G401.6 (cell line): ENCODE measurements around the gene KIR2DL1.
"Not testable (repeated sequence)": the region's sequence is repeated elsewhere in the genome, so short reads cannot be mapped to it uniquely, and the experiment has no call there.

Source experiments
- FAIRE-seq: peaks from 2 replicates; lab custom pipeline; 2012; peaks lifted over from hg19 to GRCh38; lab: Jason Lieb, UNC

KIR2DL1 gene

DNA sequence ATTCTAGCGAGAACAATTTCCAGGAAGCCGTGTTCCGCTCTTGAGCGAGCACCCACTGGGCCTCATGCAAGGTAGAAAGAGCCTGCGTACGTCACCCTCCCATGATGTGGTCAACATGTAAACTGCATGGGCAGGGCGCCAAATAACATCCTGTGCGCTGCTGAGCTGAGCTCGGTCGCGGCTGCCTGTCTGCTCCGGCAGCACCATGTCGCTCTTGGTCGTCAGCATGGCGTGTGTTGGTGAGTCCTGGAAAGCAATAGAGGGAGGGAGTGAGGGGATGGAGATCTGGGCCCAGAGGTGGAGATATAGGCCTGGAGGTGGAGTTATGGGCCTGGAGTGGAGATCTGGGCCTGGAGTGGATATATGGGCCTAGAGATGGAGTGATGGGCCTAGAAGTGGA is at the start of gene KIR2DL1:
Gene KIR2DL1 (plus strand): TSS at position 148 of the 400 bp plus-strand sequence. CDS start 58 bp downstream, at position 206.
- FAIRE-seq, result not testable (repeated sequence)

DNA sequence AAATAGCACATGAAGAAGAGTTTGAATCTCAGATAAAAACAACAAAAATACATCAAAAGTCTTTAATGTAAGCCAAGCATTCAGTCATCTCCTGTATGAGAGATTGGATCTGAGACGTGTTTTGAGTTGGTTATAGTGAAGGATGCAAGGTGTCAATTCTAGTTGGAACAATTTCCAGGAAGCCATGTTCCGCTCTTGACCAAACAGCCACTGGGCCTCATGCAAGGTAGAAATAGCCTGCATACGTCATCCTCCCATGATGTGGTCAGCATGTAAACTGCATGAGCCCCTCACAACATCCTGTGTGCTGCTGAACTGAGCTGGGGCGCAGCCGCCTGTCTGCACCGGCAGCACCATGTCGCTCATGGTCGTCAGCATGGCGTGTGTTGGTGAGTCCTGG is 45.5 kb upstream of the KIR2DL1 start, which contains the start of gene KIR3DL3:
Gene KIR3DL3 (plus strand): TSS at position 301 of the 400 bp plus-strand sequence. CDS start 55 bp downstream, at position 356.
- FAIRE-seq, result no peak

DNA sequence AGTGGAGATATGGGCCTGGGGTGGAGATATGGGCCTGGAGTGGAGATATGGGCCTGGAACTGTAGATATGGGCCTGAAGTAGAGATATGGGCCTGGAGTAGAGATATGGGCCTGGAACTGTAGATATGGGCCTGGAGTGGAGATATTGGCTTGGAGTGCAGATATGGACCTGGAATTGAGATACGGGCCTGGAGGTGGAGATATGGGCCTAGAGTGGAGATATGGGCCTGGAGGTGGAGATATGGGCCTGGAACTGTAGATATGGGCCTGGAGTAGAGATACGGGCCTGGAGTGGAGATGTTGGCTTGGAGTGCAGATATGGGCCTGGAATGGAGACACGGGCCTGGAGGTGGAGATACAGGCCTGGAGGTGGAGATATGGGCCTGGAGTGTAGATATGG is 44.9 kb upstream of the KIR2DL1 start:
- FAIRE-seq, result no peak

DNA sequence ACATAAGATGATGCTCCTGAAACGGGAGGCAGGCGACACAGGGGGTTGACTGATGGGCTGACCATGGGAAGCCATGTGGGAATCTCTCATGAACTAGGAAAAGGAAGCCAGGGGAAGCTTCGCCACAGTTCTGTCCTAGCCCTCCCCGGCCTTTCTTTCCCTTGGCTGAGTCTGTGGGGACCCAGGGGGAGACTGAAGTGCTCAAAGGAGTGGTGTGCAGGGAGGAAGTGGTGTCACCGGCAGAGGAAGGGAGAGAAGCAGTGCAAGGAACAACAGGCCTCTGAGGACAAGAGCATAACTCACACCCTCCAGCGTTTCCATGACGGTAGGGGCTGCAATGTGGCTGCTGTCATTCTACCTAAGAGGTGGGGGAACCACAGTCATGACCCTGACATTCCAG is 44.3 kb upstream of the KIR2DL1 start:
- FAIRE-seq, result no peak

DNA sequence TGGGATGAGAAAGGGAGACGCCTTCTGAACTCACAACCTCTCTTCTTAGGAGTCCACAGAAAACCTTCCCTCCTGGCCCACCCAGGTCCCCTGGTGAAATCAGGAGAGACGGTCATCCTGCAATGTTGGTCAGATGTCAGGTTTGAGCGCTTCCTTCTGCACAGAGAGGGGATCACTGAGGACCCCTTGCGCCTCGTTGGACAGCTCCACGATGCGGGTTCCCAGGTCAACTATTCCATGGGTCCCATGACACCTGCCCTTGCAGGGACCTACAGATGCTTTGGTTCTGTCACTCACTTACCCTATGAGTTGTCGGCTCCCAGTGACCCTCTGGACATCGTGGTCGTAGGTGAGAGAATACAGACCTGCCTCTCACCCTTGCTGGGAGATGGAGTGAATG is 42.0 kb upstream of the KIR2DL1 start:
- no peak for FAIRE-seq

DNA sequence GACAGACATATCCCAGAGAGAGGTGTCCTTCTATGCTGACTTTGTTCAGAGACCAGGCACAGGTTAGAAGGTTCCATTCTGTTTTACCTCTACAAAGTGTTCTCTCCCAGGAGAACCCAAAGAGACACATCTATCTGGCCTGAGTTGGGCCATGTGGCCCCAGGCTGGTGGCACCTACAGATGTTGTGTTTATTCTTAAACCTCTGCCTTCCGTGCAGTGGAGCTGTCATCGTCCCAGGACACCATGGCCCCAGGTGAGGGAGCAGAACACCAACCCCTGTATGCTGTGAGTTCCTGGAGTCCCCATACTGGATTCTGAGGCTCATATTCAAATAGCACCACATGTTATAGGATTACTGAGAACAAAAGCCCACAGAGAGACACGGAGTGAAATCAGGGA is 41.4 kb upstream of the KIR2DL1 start:
- FAIRE-seq, result no peak

DNA sequence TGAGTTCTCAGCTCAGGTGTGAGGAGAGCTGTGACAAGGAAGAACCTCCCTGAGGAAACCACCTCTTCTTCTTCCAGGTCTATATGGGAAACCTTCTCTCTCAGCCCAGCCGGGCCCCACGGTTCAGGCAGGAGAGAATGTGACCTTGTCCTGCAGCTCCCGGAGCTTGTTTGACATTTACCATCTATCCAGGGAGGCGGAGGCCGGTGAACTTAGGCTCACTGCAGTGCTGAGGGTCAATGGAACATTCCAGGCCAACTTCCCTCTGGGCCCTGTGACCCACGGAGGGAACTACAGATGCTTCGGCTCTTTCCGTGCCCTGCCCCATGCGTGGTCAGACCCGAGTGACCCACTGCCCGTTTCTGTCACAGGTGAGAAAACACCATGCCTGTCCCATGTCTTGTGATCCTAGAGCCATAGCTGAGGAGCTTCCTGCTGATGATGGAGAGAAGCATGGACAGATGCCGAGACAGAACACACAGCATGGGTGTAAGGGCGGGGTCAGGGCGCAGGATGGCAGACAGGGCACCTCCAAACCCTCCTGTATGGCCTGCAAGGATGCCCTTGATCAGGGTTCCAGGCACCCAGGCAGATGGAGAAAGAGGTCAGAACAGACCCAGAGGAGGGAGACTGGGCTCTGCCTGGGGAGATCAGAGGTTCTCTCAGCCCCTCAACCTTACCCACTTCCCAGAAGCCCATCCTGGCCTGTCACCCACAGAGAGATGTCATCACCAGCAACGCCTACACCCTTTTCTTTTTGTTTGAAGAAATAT is 40.0 kb upstream of the KIR2DL1 start:
- FAIRE-seq, result no peak

DNA sequence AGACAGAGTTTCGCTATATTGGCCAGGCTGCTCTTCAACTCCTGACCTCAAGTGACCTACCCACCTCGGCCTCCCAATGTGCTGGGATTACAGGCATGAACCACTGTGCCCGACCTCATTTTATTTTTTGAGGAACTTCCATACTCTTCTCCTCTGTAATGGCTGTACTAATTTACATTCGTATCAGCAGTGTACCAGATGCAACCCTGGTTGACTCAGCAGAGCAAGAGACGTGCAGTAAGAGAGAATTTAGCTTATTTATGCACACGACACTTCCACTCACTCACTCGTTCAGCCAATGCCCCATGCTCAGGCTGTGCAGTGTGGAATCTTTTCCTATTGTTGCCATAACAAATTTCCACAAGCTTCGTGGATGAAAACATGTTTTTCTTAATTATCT is 38.4 kb upstream of the KIR2DL1 start:
- FAIRE-seq, result no peak

DNA sequence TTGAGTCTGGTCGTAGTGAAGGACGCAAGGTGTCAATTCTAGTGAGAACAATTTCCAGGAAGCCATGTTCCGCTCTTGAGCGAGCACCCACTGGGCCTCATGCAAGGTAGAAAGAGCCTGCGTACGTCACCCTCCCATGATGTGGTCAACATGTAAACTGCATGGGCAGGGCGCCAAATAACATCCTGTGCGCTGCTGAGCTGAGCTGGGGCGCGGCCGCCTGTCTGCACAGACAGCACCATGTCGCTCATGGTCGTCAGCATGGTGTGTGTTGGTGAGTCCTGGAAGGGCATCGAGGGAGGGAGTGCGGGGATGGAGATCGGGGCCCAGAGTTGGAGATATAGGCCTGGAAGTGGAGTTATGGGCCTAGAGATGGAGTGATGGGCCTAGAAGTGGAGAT is 31.3 kb upstream of the KIR2DL1 start, which contains the start of gene KIR2DL3:
Gene KIR2DL3 (plus strand): TSS at position 208 of the 400 bp plus-strand sequence. CDS start 33 bp downstream, at position 241.
- not testable (repeated sequence) for FAIRE-seq

DNA sequence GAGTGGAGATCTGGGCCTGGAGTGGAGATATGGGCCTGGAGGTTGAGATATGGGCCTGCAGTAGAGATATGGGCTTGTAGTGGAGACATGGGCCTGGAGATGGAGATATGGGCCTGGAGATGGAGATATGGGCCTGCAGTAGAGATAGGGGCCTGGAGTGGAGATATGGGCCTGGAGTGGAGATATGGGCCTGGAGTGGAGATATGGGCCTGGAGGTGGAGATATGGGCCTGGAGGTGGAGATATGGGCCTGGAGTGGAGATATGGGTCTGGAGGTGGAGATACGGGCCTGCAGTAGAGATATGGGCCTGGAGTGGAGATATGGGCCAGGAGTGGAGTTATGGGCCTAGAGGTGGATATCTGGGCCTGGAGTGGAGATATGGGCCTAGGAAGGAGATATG is 30.9 kb upstream of the KIR2DL1 start:
- FAIRE-seq, result no peak

DNA sequence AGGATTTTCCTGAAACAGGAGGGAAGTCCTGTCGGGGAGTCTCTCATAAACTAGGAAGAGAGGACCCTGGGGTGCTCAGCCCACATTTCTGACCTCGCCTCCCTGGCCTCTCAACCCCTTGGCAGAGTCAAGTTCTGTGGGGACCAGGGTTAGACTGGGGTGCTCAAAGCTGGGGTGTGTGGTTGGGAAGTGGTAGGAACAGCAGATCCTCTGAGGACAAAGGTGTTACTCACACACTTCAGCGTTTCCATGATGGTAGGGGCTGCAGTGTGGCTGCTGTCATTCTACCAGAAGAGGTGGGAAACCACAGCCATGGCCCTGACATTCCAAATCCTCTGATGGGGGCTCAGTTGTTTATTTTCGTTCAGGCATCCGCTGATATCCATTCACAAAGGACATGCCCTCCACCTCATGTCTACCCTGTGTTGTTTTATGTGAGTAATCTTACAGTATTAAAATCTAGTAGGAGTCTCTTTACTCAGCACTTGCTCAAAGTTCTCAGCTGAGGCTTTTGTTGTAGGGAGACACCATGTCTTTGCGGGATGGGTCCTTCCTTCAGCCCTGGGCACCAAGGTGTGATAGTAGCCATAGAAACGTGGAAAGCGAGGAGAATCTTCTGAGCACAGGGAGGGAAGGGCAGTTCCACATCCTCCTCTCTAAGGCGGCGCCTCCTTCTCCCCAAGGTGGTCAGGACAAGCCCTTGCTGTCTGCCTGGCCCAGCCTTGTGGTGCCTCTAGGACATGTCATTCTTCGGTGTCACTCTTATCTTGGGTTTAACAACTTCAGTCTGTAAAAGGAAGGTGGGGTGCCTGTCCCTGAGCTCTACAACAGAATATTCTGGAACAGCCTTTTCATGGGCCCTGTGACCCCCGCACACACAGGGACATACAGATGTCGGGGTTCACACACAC is 29.8 kb upstream of the KIR2DL1 start:
- FAIRE-seq, result no peak

DNA sequence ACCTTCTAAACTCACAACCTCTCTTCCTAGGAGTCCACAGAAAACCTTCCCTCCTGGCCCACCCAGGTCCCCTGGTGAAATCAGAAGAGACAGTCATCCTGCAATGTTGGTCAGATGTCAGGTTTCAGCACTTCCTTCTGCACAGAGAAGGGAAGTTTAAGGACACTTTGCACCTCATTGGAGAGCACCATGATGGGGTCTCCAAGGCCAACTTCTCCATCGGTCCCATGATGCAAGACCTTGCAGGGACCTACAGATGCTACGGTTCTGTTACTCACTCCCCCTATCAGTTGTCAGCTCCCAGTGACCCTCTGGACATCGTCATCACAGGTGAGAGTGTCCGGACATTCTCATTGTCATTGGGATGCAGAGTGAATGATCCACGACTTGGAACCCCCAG is 27.6 kb upstream of the KIR2DL1 start:
- not testable (repeated sequence) for FAIRE-seq

DNA sequence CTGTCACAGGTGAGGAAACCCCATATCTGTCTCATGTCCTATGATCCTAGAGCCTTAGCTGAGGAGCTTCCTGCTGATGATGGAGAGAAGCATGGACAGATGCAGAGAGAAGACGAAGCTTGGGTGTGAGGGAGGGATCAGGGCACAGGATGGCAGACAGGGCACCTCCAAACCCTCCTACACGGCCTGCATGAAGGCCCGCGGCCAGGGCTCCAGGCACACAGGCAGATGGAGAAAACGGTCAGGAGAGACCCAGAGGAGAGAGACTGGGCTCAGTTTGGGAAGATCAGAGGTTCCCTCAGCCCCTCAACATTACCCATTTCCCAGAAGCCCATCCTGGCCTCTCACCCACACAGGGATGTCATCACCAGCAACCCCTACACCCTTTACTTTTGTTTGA is 25.5 kb upstream of the KIR2DL1 start:
- not testable (repeated sequence) for FAIRE-seq

DNA sequence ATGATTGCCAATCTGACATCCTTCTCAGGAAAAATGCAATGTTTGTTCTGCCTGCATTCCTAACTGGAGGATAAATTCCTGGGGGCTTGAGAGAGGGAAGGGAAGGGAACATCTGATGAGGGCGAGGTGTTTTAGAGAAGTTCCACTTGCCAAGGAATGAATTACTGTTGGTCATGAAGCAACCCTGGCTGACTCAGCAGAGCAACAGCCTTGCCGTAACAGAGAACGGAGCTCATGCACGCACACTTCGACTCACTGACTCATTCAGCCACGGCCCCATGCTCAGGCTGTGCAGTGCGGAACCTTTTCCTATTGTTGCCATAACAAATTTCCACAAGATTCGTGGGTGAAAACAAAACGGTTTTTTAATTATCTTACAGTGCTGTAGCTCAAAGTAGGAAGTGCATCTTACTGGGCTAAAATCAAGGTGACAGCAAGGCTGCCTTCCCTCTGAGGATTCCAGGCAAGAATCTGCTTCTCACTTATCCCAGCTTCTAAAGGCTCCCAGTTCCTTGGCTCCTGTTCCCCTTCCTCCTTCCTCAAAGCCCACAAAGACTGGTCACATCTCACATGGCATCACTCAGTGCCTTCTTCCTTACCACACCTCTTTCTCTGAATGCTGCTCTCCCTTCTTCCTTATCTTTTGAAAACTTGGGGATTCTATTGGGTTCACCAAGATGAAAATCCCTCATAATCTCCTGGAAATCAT is 21.8 kb upstream of the KIR2DL1 start:
- FAIRE-seq, result not testable (repeated sequence)

DNA sequence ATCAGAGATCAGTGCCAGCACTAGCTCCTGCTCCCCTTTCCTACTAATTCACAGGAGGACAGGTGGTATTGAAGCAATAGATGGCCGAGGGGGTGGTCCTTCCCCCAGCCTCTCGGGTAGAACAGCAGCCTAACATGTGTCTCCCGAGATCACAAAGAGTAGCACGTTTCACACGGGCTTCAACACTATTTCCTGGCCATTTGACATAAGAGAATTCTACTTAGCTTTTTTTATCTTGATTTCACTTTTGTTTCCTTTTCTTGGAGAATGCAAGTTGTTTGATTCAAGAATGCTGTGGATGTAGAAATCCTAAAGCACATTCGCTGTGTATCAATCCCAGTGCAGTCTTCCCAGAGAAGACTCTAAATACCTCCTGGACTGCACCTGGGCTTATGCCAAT is 19.3 kb upstream of the KIR2DL1 start:
- FAIRE-seq, result not testable (repeated sequence)

DNA sequence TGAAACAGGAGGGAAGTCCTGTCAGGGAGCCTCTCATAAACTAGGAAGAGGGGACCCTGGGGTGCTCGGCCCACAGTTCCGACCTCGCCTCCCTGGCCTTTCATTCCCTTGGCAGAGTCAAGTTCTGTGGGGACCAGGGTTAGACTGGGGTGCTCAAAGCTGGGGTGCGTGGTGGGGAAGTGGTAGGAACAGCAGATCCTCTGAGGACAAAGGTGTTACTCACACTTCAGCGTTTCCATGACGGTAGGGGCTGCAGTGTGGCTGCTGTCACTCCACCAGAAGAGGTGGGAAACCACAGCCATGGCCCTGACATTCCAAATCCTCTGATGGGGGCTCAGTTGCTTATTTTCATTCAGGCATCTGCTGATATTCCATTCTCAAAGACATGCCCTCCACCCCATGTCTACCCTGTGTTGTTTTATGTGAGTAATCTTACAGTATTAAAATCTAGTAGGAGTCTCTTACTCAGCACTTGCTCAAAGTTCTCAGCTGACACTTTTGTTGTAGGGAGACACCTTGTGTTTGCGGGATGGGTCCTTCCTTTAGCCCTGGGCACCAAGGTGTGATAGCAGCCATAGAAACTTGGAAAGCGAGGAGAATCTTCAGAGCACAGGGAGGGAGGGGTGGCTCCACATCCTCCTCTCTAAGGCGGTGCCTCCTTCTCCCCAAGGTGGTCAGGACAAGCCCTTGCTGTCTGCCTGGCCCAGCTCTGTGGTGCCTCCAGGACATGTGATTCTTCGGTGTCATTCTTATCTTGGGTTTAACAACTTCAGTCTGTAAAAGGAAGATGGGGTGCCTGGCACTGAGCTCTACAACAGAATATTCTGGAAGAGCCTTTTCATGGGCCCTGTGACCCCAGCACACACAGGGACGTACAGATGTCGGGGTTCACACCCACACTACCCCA is 13.1 kb upstream of the KIR2DL1 start:
- FAIRE-seq, result not testable (repeated sequence)

DNA sequence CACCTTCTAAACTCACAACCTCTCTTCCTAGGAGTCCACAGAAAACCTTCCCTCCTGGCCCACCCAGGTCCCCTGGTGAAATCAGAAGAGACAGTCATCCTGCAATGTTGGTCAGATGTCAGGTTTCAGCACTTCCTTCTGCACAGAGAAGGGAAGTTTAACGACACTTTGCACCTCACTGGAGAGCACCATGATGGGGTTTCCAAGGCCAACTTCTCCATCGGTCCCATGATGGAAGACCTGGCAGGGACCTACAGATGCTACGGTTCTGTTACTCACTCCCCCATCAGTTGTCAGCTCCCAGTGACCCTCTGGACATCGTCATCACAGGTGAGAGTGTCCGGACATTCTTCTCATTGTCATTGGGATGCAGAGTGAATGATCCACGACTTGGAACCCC is 11.0 kb upstream of the KIR2DL1 start:
- not testable (repeated sequence) for FAIRE-seq

DNA sequence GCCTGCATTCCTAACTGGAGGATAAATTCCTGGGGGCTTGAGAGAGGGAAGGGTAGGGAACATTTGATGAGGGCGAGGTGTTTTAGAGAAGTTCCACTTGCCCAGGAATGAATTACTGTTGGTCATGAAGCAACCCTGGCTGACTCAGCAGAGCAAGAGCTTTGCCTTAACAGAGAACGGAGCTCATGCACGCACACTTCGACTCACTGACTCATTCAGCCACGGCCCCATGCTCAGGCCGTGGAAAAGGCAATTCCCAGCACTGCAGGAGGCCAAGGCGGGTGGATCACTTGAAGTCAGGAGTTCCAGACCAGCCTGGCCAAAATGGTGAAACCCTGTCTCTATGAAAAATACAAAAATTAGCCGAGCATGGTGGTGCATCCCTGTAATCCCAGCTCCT is 5.4 kb upstream of the KIR2DL1 start:
- FAIRE-seq, result not testable (repeated sequence)

DNA sequence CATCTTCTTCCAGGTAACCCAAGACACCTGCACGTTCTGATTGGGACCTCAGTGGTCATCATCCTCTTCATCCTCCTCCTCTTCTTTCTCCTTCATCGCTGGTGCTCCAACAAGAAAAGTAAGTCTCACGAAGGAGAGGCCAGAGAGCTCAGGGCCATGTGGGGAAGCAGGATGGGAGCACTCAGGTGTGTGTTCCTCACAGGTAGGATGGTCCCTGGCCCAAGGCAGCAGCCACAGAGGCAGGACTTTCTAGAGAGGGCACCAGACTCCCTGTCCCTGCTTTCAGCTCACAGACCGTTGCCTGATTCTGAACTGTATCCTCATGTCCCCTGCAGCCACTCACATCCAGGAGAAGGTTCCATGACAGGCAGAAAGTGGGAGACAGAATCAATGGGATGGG is 3.1 kb upstream of the KIR2DL1 start:
- FAIRE-seq, result not testable (repeated sequence)

DNA sequence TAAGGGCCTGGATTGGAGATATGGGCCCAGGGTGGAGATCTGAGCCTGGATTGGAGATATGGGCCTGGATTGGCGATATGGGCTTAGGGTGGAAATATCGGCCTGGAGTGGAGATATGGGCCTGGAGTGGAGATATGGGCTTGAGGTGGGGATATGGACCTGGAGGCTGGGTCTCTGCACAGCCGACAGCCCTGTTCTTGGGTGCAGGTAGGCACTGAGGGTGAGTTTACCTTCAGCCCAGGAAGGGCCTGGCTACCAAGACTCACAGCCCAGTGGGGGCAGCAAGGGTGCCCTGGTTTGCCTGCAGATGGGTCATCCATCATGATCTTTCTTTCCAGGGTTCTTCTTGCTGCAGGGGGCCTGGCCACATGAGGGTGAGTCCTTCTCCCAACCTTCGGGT is 918 bp downstream of the KIR2DL1 start:
- not testable (repeated sequence) for FAIRE-seq
